Raji (cell line): Measurements from ENCODE around the gene ZSCAN20.

Source experiments
- POLR2A ChIP-seq: IDR thresholded peaks from 2 replicates; pipeline ENCODE4 v1.6.1; 2011; ENCODE audit warnings: low read depth, low read length, control low read depth; ENCODE audit not compliant: insufficient read depth

Gene ZSCAN20

GRCh38 chr1:33532936-33533335 lies 60.5 kb downstream of the ZSCAN20 start:
- TF ChIP-seq POLR2A, result no peak

DNA sequence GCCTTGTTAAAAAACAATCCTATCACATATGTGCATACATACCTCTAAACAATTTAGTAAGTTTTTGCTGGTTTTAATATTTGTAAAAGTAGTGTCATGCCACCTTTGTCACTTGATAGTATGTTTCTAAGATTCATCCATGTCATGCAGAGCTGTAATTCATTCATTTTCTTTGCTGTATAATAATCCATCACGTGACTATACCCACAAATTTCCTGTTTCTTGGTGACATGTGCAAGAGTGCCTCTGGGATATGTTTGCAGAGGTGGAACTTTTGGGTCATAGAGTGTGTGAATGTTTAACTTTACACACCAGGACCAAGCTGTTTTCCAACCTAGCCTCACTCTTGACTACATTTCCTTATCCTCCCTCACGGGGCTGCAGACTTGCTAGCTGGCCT lies 62.9 kb downstream of the ZSCAN20 start:
- TF ChIP-seq POLR2A, result no peak

DNA sequence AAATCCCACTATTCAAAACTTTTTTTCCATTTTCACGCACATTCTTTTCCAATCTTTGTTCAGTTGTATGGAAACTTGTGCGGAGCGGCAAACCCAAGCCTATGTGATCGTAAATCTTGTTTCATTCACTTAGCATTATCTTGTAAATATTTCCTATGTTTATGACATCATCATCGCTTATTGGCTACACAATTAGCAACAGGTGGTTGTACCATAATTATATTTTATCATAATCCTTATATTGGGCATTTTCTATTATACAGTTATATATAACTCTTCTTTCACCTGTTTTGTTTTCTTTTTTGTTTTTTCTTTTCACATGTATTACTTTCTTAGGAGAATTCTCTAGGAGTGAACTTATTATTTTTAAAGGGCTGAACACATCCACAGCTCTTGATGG lies 65.4 kb downstream of the ZSCAN20 start:
- no peak for TF ChIP-seq POLR2A

- no peak for TF ChIP-seq POLR2A
Observed at GRCh38 chr1:33541966-33542365, 69.5 kb downstream of the ZSCAN20 start.
